H1 (cell line): ENCODE measurements around the gene C1D. TPM values are rescaled to one million over a fixed set of nuclear protein-coding genes. Genes with fewer than 3 reads are reported as not detected.

Source experiments
- CTCF ChIA-PET: fragments of 300-600 bp; sonication (Branson Sonifier 250); formaldehyde crosslinking; loops from one replicate; lab custom pipeline; 2021; ENCODE audit not compliant: partially characterized antibody; lab: Charles Lee
- POLR2A ChIA-PET: fragments of 300-600 bp; sonication (Branson Sonifier 250); formaldehyde crosslinking; loops from one replicate; lab custom pipeline; 2021; ENCODE audit warnings: inconsistent platforms; ENCODE audit not compliant: partially characterized antibody; lab: Charles Lee
- DNase-seq, 2 experiments: peaks; one replicate each; pipeline versions ENCODE4 v3.0.0 to v3.0.0-alpha.2; 2010 to 2022; ENCODE audit warnings: low spot score in 2 of 2, low read depth in 1 of 2, mixed read lengths in 1 of 2
- FAIRE-seq: peaks from 2 replicates; lab custom pipeline; 2011; peaks lifted over from hg19 to GRCh38; lab: Jason Lieb, UNC
- H2AFZ ChIP-seq: 2 replicates; pipeline ENCODE4 v1.8.1; 2012; ENCODE audit warnings: low read length, inconsistent platforms
- H2AK5ac ChIP-seq: 2 replicates; pipeline ENCODE4 v1.6.1; 2013; ENCODE audit warnings: low read depth, low read length
- H2BK120ac ChIP-seq: replicated peaks from 2 replicates; pipeline ENCODE3; 2013; ENCODE audit warnings: low read depth, low read length, inconsistent platforms
- H2BK12ac ChIP-seq: 2 replicates; pipeline ENCODE4 v1.6.1; 2013; ENCODE audit warnings: low read depth, low read length
- H2BK15ac ChIP-seq: 2 replicates; pipeline ENCODE4 v1.6.1; 2013; ENCODE audit warnings: low read length
- H2BK20ac ChIP-seq: 2 replicates; pipeline ENCODE4 v1.6.1; 2013; ENCODE audit warnings: low read length
- H2BK5ac ChIP-seq: 2 replicates; pipeline ENCODE4 v1.6.1; 2013; ENCODE audit warnings: low read depth, low read length
- H3K14ac ChIP-seq: 2 replicates; pipeline ENCODE4 v1.6.1; 2013; ENCODE audit warnings: inconsistent platforms; ENCODE audit not compliant: insufficient read length
- H3K18ac ChIP-seq: 2 replicates; pipeline ENCODE4 v1.6.1; 2013; ENCODE audit warnings: low read length; ENCODE audit errors: extremely low read depth
- H3K23ac ChIP-seq: 2 replicates; pipeline ENCODE4 v1.6.1; 2013; ENCODE audit warnings: inconsistent platforms; ENCODE audit not compliant: insufficient read length
- H3K23me2 ChIP-seq: 2 replicates; pipeline ENCODE4 v1.6.1; 2013; ENCODE audit warnings: low read depth, low read length
- H3K27ac ChIP-seq: 2 replicates; pipeline ENCODE4 v1.6.1; 2011; ENCODE audit warnings: low read depth, low read length, inconsistent platforms
- H3K27me3 ChIP-seq, 4 experiments: replicated peaks in 1 of 4; 1 replicate in 1 of 4; 2 replicates in 3 of 4; pipeline versions ENCODE4 v1.6.1 to v1.8.1; 2011 to 2013; ENCODE audit warnings: low read length in 3 of 4, mild to moderate bottlenecking in 3 of 4, inconsistent platforms in 2 of 4, mixed read lengths in 2 of 4, moderate library complexity in 1 of 4; ENCODE audit not compliant: control insufficient read depth in 3 of 4, insufficient read depth in 3 of 4; ENCODE audit errors: extremely low read depth in 1 of 4
- H3K36me3 ChIP-seq, 4 experiments: 2 replicates each; pipeline versions ENCODE4 v1.6.1 to v1.8.1; 2011 to 2013; ENCODE audit warnings: mild to moderate bottlenecking in 4 of 4, low read length in 3 of 4, moderate library complexity in 2 of 4, control low read depth in 1 of 4, inconsistent platforms in 1 of 4; ENCODE audit not compliant: insufficient read depth in 4 of 4, control insufficient read depth in 2 of 4
- H3K4ac ChIP-seq: replicated peaks from 2 replicates; pipeline ENCODE3; 2013; ENCODE audit warnings: low read length, low read depth, mixed read lengths, inconsistent platforms; ENCODE audit not compliant: insufficient read length
- H3K4me1 ChIP-seq, 4 experiments: replicated peaks in 1 of 4; 1 replicate in 1 of 4; 2 replicates in 3 of 4; pipeline versions ENCODE4 v1.6.1 to v1.8.1; 2011 to 2013; ENCODE audit warnings: low read length in 3 of 4, inconsistent platforms in 2 of 4, mixed read lengths in 1 of 4; ENCODE audit not compliant: insufficient read depth in 4 of 4, control insufficient read depth in 3 of 4
- H3K4me2 ChIP-seq, 2 experiments: 2 replicates each; pipeline versions ENCODE4 v1.6.1 to v1.8.1; 2011 to 2013; ENCODE audit warnings: low read depth in 2 of 2, low read length in 2 of 2, control low read depth in 1 of 2, inconsistent platforms in 1 of 2, mild to moderate bottlenecking in 1 of 2; ENCODE audit not compliant: insufficient read depth in 1 of 2
- H3K4me3 ChIP-seq, 4 experiments: fragments of 200-600, 300-600 bp in 1 of 4; sonication (generic), shearing (Covaris generic), sonication (Bioruptor Twin) in 1 of 4; 2 replicates each; pipeline versions ENCODE4 v1.5.1 to v1.8.1; 2011 to 2016; ENCODE audit warnings: low read length in 4 of 4, low read depth in 3 of 4, control low read depth in 2 of 4, inconsistent platforms in 2 of 4, mild to moderate bottlenecking in 2 of 4, mixed read lengths in 1 of 4, moderate library complexity in 1 of 4; ENCODE audit not compliant: insufficient read depth in 2 of 4; ENCODE audit errors: extremely low read depth in 1 of 4
- H3K56ac ChIP-seq: replicated peaks from 2 replicates; pipeline ENCODE3; 2013; ENCODE audit warnings: low read depth, mild to moderate bottlenecking, mixed read lengths, low read length, inconsistent platforms; ENCODE audit not compliant: insufficient read length
- H3K79me1 ChIP-seq: 2 replicates; pipeline ENCODE4 v1.6.1; 2013; ENCODE audit warnings: low read depth, low read length, control low read depth
- H3K79me2 ChIP-seq, 2 experiments: 2 replicates each; pipeline versions ENCODE4 v1.6.1 to v1.8.1; 2012 to 2013; ENCODE audit warnings: low read length in 2 of 2, mild to moderate bottlenecking in 2 of 2, inconsistent platforms in 1 of 2; ENCODE audit not compliant: insufficient read depth in 2 of 2, control insufficient read depth in 1 of 2
- H3K9ac ChIP-seq, 4 experiments: replicated peaks in 1 of 4; 1 replicate in 1 of 4; 2 replicates in 3 of 4; pipeline versions ENCODE4 v1.6.1 to v1.8.1; 2011 to 2013; ENCODE audit warnings: low read depth in 3 of 4, low read length in 3 of 4, control low read depth in 2 of 4, mild to moderate bottlenecking in 2 of 4, moderate library complexity in 2 of 4, inconsistent platforms in 1 of 4; ENCODE audit errors: extremely low read depth in 1 of 4
- H3K9me3 ChIP-seq, 2 experiments: 2 replicates each; pipeline versions ENCODE4 v1.6.1 to v1.8.1; 2012 to 2013; ENCODE audit warnings: mild to moderate bottlenecking in 2 of 2, moderate library complexity in 2 of 2, control low read depth in 1 of 2, inconsistent platforms in 1 of 2, low read depth in 1 of 2, low read length in 1 of 2, mixed read lengths in 1 of 2; ENCODE audit not compliant: insufficient read depth in 2 of 2
- H4K20me1 ChIP-seq, 2 experiments: replicated peaks in 1 of 2; 2 replicates each; pipeline versions ENCODE3 to v1.8.1; 2011 to 2013; ENCODE audit warnings: inconsistent platforms in 2 of 2, low read length in 2 of 2, mild to moderate bottlenecking in 1 of 2; ENCODE audit not compliant: insufficient read depth in 2 of 2, control insufficient read depth in 1 of 2
- H4K5ac ChIP-seq: 2 replicates; pipeline ENCODE4 v1.6.1; 2013; ENCODE audit warnings: low read length, low read depth, mixed read lengths, inconsistent platforms; ENCODE audit not compliant: insufficient read length
- H4K8ac ChIP-seq: 2 replicates; pipeline ENCODE4 v1.8.0; 2013; ENCODE audit warnings: mild to moderate bottlenecking, moderate library complexity, low read length, inconsistent platforms; ENCODE audit not compliant: insufficient read depth; ENCODE audit errors: extremely low read depth
- H4K91ac ChIP-seq: replicated peaks from 2 replicates; pipeline ENCODE3; 2013; ENCODE audit warnings: low read length, mixed read lengths, inconsistent platforms; ENCODE audit not compliant: insufficient read length
- ASH2L ChIP-seq: fragments of 200-600, 300-600 bp; sonication (generic); IDR thresholded peaks from one replicate; pipeline ENCODE4 v1.7.1; 2017; ENCODE audit warnings: low read length
- CBX8 ChIP-seq: fragments of 300-800, 300-1000 bp; sonication (generic); IDR thresholded peaks from 2 replicates; pipeline ENCODE4 v1.7.1; 2016; ENCODE audit warnings: low read depth, low read length, borderline replicate concordance
- EZH2 ChIP-seq: fragments of 200-600 bp; sonication (generic); IDR thresholded peaks from 2 replicates; pipeline ENCODE4 v1.7.1; 2012; ENCODE audit warnings: low read depth, mild to moderate bottlenecking, moderate library complexity, low read length, inconsistent platforms; ENCODE audit not compliant: severe bottlenecking
- POU5F1 ChIP-seq: IDR thresholded peaks from 2 replicates; pipeline ENCODE4 v1.6.1; 2011; ENCODE audit warnings: low read depth, mild to moderate bottlenecking, low read length, moderate library complexity
- SIN3A ChIP-seq, 2 experiments: IDR thresholded peaks in 1 of 2; conservative IDR thresholded peaks in 1 of 2; 2 replicates each; pipeline ENCODE4 v1.6.1; 2011 to 2012; ENCODE audit warnings: low read length in 2 of 2, improper control_type of control experiment in 1 of 2, low read depth in 1 of 2, mild to moderate bottlenecking in 1 of 2
- SP4 ChIP-seq: IDR thresholded peaks from 2 replicates; pipeline ENCODE4 v1.6.1; 2012; ENCODE audit warnings: low read length, inconsistent platforms
- SRF ChIP-seq: IDR thresholded peaks from 2 replicates; pipeline ENCODE4 v1.6.1; 2011; ENCODE audit warnings: mild to moderate bottlenecking, low read depth, low read length, moderate library complexity
- WGBS, 2 experiments: shearing (Covaris generic) in 1 of 2; methylation state at CpG; one replicate each; pipeline versions ENCODE4 v1.1.6 to v1.1.7; 2013 to 2015; ENCODE audit warnings: low lambda C conversion rate in 2 of 2, mixed read lengths in 2 of 2, inconsistent platforms in 1 of 2, low coverage in 1 of 2, missing lambda C conversion rate in 1 of 2; ENCODE audit not compliant: insufficient replicate concordance in 2 of 2, insufficient coverage in 1 of 2, insufficient read length in 1 of 2; ENCODE audit errors: extremely low coverage in 1 of 2, missing lambda C conversion rate in 1 of 2; 5-methylcytosine and 5-hydroxymethylcytosine counted together
- polyA plus RNA-seq, 7 experiments: library from polyadenylated mRNA; depleted of rRNA in 3 of 7; stranded (reverse) in 5 of 7; unstranded in 2 of 7; fragments of >200 nt in 5 of 7; fragments of 200-250 nt in 2 of 7; gene quantifications; 1 replicate in 5 of 7; 2 replicates in 1 of 7; 4 replicates in 1 of 7; pipeline versions ENCODE4 v1.2.1 to v1.2.3, GENCODE V29; 2011 to 2013; ENCODE audit warnings: missing spikeins in 2 of 7, mixed read lengths in 2 of 7
- total RNA-seq: library from RNA; stranded (reverse); fragmentation: NEBNext Ultra II Directional; extraction: Animal tissue kit (Norgen Biotek cat#: 25700); gene quantifications from 2 replicates; pipeline ENCODE4 v1.2.1, GENCODE V29; 2021
- TF ChIP-seq, protein P1 (sequence below): IDR thresholded peaks from 2 replicates; pipeline ENCODE4 v1.6.1; 2012; ENCODE audit warnings: inconsistent platforms
- TF ChIP-seq, protein P2 (sequence below): IDR thresholded peaks from 2 replicates; pipeline ENCODE4 v1.6.1; 2012; ENCODE audit warnings: low read length, inconsistent platforms
- TF ChIP-seq, protein P3 (sequence below): IDR thresholded peaks from 2 replicates; pipeline ENCODE4 v1.6.1; 2011; ENCODE audit warnings: low read length, improper control_type of control experiment

Gene C1D
- total and polyA plus RNA-seq, 2 of the 8 experiments (the other 6 are each of a cell fraction or from before 2014, with no cell fraction given), result 17.5 to 24.1 TPM

- H3K14ac ChIP-seq, result no peak overlapping the region
- H3K23ac ChIP-seq, result no peak overlapping the region
- H3K36me3 ChIP-seq, result no peaks in the 10 kb centered on the region
- no peak overlapping the region for H3K4me3 ChIP-seq
- no peak overlapping the region for H2BK120ac ChIP-seq
- H3K27ac ChIP-seq, result no peak overlapping the region
- FAIRE-seq, result no peak
- H3K18ac ChIP-seq, result no peak overlapping the region
- no peak overlapping the region for H2AK5ac ChIP-seq
- no peak overlapping the region for H2BK12ac ChIP-seq
- POLR2A ChIA-PET, result no interaction called here
- no peak overlapping the region for H2BK5ac ChIP-seq
- H2BK15ac ChIP-seq, result no peak overlapping the region
- H3K23me2 ChIP-seq, result no peaks in the 10 kb centered on the region
- DNase-seq, result no peak
- H4K5ac ChIP-seq, result no peak overlapping the region
- no peaks in the 10 kb centered on the region for H3K9me3 ChIP-seq
- no peaks in the 10 kb centered on the region for H3K79me1 ChIP-seq
- no peaks in the 10 kb centered on the region for H3K4me1 ChIP-seq
- WGBS, 2 experiments, result 95% methylated on average over 4 of the region's 4 CpGs; no CpG with 5 or more reads in 1 of the 2 experiments
- H3K27me3 ChIP-seq, result no peaks in the 10 kb centered on the region
- H3K79me2 ChIP-seq, result no peaks in the 10 kb centered on the region
- H2AFZ ChIP-seq, result no peak overlapping the region
- H4K8ac ChIP-seq, result no peak overlapping the region
- H2BK20ac ChIP-seq, result no peak overlapping the region
- no peak overlapping the region for H3K4ac ChIP-seq
- no peak overlapping the region for H3K4me2 ChIP-seq
- H4K91ac ChIP-seq, result no peak overlapping the region
- CTCF ChIA-PET, result interaction anchor here (0.6 kb wide), 1 partner anchor 91 kb away, joined by 3 read pairs; no protein-coding TSS in a partner anchor
- no peaks in the 10 kb centered on the region for H4K20me1 ChIP-seq
- no peak overlapping the region for H3K56ac ChIP-seq
- H3K9ac ChIP-seq, result no peak overlapping the region
- TF ChIP-seq, protein P1, sequence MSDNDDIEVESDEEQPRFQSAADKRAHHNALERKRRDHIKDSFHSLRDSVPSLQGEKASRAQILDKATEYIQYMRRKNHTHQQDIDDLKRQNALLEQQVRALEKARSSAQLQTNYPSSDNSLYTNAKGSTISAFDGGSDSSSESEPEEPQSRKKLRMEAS, result no peak
- TF ChIP-seq SIN3A (conservative IDR thresholded peaks at IDR 0.05 in 1 of 2, IDR thresholded peaks at IDR 0.05 in 1 of 2; ENCODE audit: low read depth in 1 of 2, low read length in 2 of 2) (no peak), SP4 (no peak), ASH2L (no peak), CBX8 (no peak), SRF (no peak), EZH2 (no peak), POU5F1 (no peak)
- TF ChIP-seq, protein P2, sequence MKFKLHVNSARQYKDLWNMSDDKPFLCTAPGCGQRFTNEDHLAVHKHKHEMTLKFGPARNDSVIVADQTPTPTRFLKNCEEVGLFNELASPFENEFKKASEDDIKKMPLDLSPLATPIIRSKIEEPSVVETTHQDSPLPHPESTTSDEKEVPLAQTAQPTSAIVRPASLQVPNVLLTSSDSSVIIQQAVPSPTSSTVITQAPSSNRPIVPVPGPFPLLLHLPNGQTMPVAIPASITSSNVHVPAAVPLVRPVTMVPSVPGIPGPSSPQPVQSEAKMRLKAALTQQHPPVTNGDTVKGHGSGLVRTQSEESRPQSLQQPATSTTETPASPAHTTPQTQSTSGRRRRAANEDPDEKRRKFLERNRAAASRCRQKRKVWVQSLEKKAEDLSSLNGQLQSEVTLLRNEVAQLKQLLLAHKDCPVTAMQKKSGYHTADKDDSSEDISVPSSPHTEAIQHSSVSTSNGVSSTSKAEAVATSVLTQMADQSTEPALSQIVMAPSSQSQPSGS, result no peak
- TF ChIP-seq, protein P3, sequence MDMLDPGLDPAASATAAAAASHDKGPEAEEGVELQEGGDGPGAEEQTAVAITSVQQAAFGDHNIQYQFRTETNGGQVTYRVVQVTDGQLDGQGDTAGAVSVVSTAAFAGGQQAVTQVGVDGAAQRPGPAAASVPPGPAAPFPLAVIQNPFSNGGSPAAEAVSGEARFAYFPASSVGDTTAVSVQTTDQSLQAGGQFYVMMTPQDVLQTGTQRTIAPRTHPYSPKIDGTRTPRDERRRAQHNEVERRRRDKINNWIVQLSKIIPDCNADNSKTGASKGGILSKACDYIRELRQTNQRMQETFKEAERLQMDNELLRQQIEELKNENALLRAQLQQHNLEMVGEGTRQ, result no peak
Observed at GRCh38 chr2:68103030-68103708, 40.4 kb upstream of the C1D start.
